SU-DHL-6 (cell line): Measurements from ENCODE around the gene OR2D2.

Source experiments
- CTCF ChIP-seq: fragments of 200-600 bp; sonication (generic); IDR thresholded peaks from one replicate; pipeline ENCODE4 v1.5.1; 2017; ENCODE audit warnings: antibody characterized with exemption, mild to moderate bottlenecking, low read length, moderate library complexity; ENCODE audit not compliant: insufficient read depth, poor library complexity, severe bottlenecking
- EZH2phosphoT487 ChIP-seq: fragments of 200-600 bp; sonication (generic), shearing (Covaris generic); conservative IDR thresholded peaks from 2 replicates; pipeline ENCODE4 v1.6.1; 2018; ENCODE audit warnings: mild to moderate bottlenecking, antibody characterized with exemption, low read length, moderate library complexity, mixed read lengths

- TF ChIP-seq CTCF (no peak), EZH2phosphoT487 (no peak)
Observed at GRCh38 chr11:6875761-6876160, 16.5 kb downstream of the OR2D2 start.
